ENCODE data around the gene ZC3HAV1. TPM values are rescaled to one million over a fixed set of nuclear protein-coding genes. Genes with fewer than 3 reads are reported as not detected.

ZC3HAV1 gene
- total and polyA plus RNA-seq, 10 of the 15 experiments (the other 5 are each of a cell fraction or from before 2014, with no cell fraction given): 18.5 to 55.3 (median 44.7) TPM

- CTCF ChIA-PET: interaction anchor here (0.5 to 3.2 kb wide), 6 partner anchors 9 to 102 kb away, joined by 3 to 13 read pairs (median 8); a partner anchor contains a TSS
- 0 out of 2 replicates have a peak overlapping the region, but pooled peaks have one; percentile 24 for H3K9ac ChIP-seq (ENCODE audit: control insufficient read depth, insufficient read depth, low read length)
Measured at GRCh38 chr7:139119486-139119849, 9.9 kb upstream of the ZC3HAV1 start.

More at GRCh38 chr7:139119486-139119849, 9.9 kb upstream of the ZC3HAV1 start:
- SMC1A ChIA-PET (ENCODE audit: uncharacterized antibody, unreplicated experiment): interaction anchor here (0.8 to 2.8 kb wide), 10 partner anchors 9 to 111 kb away, joined by 3 to 20 read pairs (median 6); a partner anchor contains a TSS
- H3K27ac ChIP-seq (ENCODE audit: control insufficient read depth, insufficient read depth): peak overlapping the region; percentile 64
- H3K36me3 ChIP-seq (ENCODE audit: control insufficient read depth in 2 of 2, insufficient read depth in 2 of 2, low read length in 1 of 2): no peaks in the 10 kb centered on the region
- intact Hi-C loops (cut with micrococcal nuclease; ENCODE audit: unreplicated experiment) (loop anchor here (5.0 kb wide), 1 partner anchor 238 kb away; the partner anchor contains the start of gene LUC7L2), in situ Hi-C loops (cut with MboI) (loop anchor here (10.0 kb wide), 1 partner anchor 935 kb away; no protein-coding TSS in a partner anchor)
- TSS peak; percentile 83 for BruUV-seq (replicated peaks)
- H2AFZ ChIP-seq (ENCODE audit: control insufficient read depth, low read depth, low read length): no peak overlapping the region
- no peak for TF ChIP-seq EGR1 (IDR thresholded peaks at IDR 0.05; ENCODE audit: borderline replicate concordance in 1 of 2, low read depth in 2 of 2, low read length in 2 of 2)
- TF ChIP-seq HDGF (IDR thresholded peaks at IDR 0.05): no peak
- no peak for TF ChIP-seq CTCF (IDR thresholded peaks at IDR 0.05 in 2 of 3, conservative IDR thresholded peaks at IDR 0.05 in 1 of 3; ENCODE audit: control insufficient read depth in 2 of 3, extremely low read depth in 1 of 3, insufficient read depth in 1 of 3, low read depth in 3 of 3, low read length in 3 of 3)
- TF ChIP-seq GABPA (IDR thresholded peaks at IDR 0.05; ENCODE audit: low read depth): no peak
- no peak for TF ChIP-seq IRF5 (IDR thresholded peaks at IDR 0.05; ENCODE audit: borderline replicate concordance)
- no peak for TF ChIP-seq NR2C2 (IDR thresholded peaks at IDR 0.05; ENCODE audit: borderline replicate concordance, control insufficient read depth, insufficient read length, low read depth)
- TF ChIP-seq ZNF217 (IDR thresholded peaks at IDR 0.05): no peak
- TF ChIP-seq ATF7 (IDR thresholded peaks at IDR 0.05; ENCODE audit: low read depth): no peak
- TF ChIP-seq SMC3 (IDR thresholded peaks at IDR 0.05; ENCODE audit: borderline replicate concordance, low read length): no peak
- no peak for TF ChIP-seq ZNF274 (IDR thresholded peaks at IDR 0.05; ENCODE audit: insufficient read depth, insufficient read length)
- ATAC-seq (no peak), FAIRE-seq (no peak), DNase-seq (ENCODE audit: low read depth, low spot score) (no peak)
- RAD21 ChIA-PET (ENCODE audit: unreplicated experiment): interaction anchor here (0.7 to 2.3 kb wide), 5 partner anchors 14 to 44 kb away, joined by 3 to 14 read pairs (median 6); a partner anchor contains a TSS
- H3K4me2 ChIP-seq (ENCODE audit: control insufficient read depth, insufficient read depth): peak overlapping the region; percentile 83
- peak overlapping the region; percentile 18; the same call in 1 of the 2 replicates for H3K4me3 ChIP-seq
- H3K79me2 ChIP-seq (ENCODE audit: control insufficient read depth, insufficient read depth, low read length): no peaks in the 10 kb centered on the region
- no peaks in the 10 kb centered on the region for H3K27me3 ChIP-seq (replicated peaks in 1 of 2; ENCODE audit: control insufficient read depth in 2 of 2, insufficient read depth in 2 of 2, low read length in 1 of 2)
- H3K4me1 ChIP-seq (ENCODE audit: control insufficient read depth, insufficient read depth, low read length): peaks cover 28% of the 10 kb centered on the region
- 46% methylated on average over 4 of the region's 4 CpGs for WGBS (ENCODE audit: insufficient coverage, insufficient replicate concordance, low lambda C conversion rate, missing lambda C conversion rate)
- POLR2A ChIA-PET: interaction anchor here (0.7 to 3.6 kb wide), 8 partner anchors 9 to 114 kb away, joined by 3 to 11 read pairs (median 4); partner anchors contain the start of gene UBN2
- H4K20me1 ChIP-seq (ENCODE audit: control insufficient read depth, insufficient read depth): no peaks in the 10 kb centered on the region
- H3K9me3 ChIP-seq (replicated peaks; ENCODE audit: control insufficient read depth, insufficient read depth, low read length): peaks cover 2% of the 10 kb centered on the region; the same call in 1 of the 3 replicates

All from GM12878 (cell line).